A673 (cell line): Measurements from ENCODE around the gene SLC6A6. TPM values are rescaled to one million over a fixed set of nuclear protein-coding genes. Genes with fewer than 3 reads are reported as not detected.

Source experiments
- BruUV-seq: library from RNA; stranded (reverse); fragments of 400-500 nt; replicated peaks from 2 replicates; lab custom pipeline; 2021; lab: Mats Ljungman, UMichigan
- CTCF ChIA-PET: fragments of 300-600 bp; sonication (Branson Sonifier 250); formaldehyde crosslinking; loops from one replicate; lab custom pipeline; 2022; ENCODE audit warnings: antibody characterized with exemption; lab: Charles Lee
- POLR2A ChIA-PET: fragments of 300-600 bp; sonication (Branson Sonifier 250); formaldehyde crosslinking; loops from one replicate; lab custom pipeline; 2022; ENCODE audit warnings: antibody characterized with exemption; ENCODE audit not compliant: low non-redundant PET; lab: Charles Lee
- DNase-seq: peaks from one replicate; pipeline ENCODE4 v3.0.0-alpha.2; 2015; ENCODE audit warnings: low spot score
- H3K27ac ChIP-seq: fragments of 200-600 bp; sonication (generic); 2 replicates; pipeline ENCODE4 v1.5.1; 2016; ENCODE audit warnings: mixed run types, low read depth, mild to moderate bottlenecking, mixed read lengths, antibody characterized with exemption, low read length; ENCODE audit not compliant: poor library complexity, severe bottlenecking
- H3K27me3 ChIP-seq: fragments of 200-600 bp; sonication (generic); replicated peaks from 2 replicates; pipeline ENCODE4 v1.6.1; 2017; ENCODE audit warnings: mixed run types, low read depth, mild to moderate bottlenecking, mixed read lengths, antibody characterized with exemption, low read length; ENCODE audit not compliant: insufficient read depth, poor library complexity
- H3K36me3 ChIP-seq: fragments of 200-600 bp; sonication (generic); 2 replicates; pipeline ENCODE4 v1.6.1; 2016; ENCODE audit warnings: mixed run types, mild to moderate bottlenecking, mixed read lengths, antibody characterized with exemption, low read length; ENCODE audit not compliant: insufficient read depth, poor library complexity, severe bottlenecking
- H3K4me1 ChIP-seq: fragments of 200-600 bp; sonication (generic); 2 replicates; pipeline ENCODE4 v1.6.1; 2017; ENCODE audit warnings: mixed run types, mild to moderate bottlenecking, mixed read lengths, antibody characterized with exemption, low read length; ENCODE audit not compliant: insufficient read depth, poor library complexity, severe bottlenecking
- H3K4me3 ChIP-seq: fragments of 200-600 bp; sonication (generic); 2 replicates; pipeline ENCODE4 v1.5.1; 2016; ENCODE audit warnings: low read depth, mixed run types, mild to moderate bottlenecking, mixed read lengths, low read length; ENCODE audit not compliant: poor library complexity, severe bottlenecking
- H3K9me3 ChIP-seq: fragments of 200-600 bp; sonication (generic); 2 replicates; pipeline ENCODE4 v1.6.1; 2016; ENCODE audit warnings: mixed run types, low read depth, mild to moderate bottlenecking, mixed read lengths, antibody characterized with exemption, low read length; ENCODE audit not compliant: poor library complexity, severe bottlenecking
- EZH2 ChIP-seq: fragments of 200-600 bp; sonication (generic); IDR thresholded peaks from 2 replicates; pipeline ENCODE4 v1.6.1; 2017; ENCODE audit warnings: borderline replicate concordance, low read depth, mild to moderate bottlenecking, mixed read lengths, antibody characterized with exemption, low read length; ENCODE audit not compliant: poor library complexity, severe bottlenecking
- intact Hi-C: fragments of 100-400 bp; cut with micrococcal nuclease; formaldehyde crosslinking; loops from one replicate; pipeline ENCODE4 v1.10.0; 2022; ENCODE audit not compliant: unreplicated experiment
- total RNA-seq: library from RNA; stranded (reverse); gene quantifications from 2 replicates; pipeline ENCODE4 v1.2.3, GENCODE V29; 2021
- TF ChIP-seq, protein P1 (sequence below): fragments of 300-800, 200-600 bp; sonication (generic); conservative IDR thresholded peaks from 2 replicates; pipeline ENCODE4 v1.5.1; 2017; ENCODE audit warnings: low read depth, mild to moderate bottlenecking, antibody characterized with exemption, low read length, moderate library complexity, mixed read lengths

SLC6A6 gene
- total RNA-seq, 1 experiment from 2014 or later, result 55.1 TPM

- BruUV-seq, result no TSS peak
- POLR2A ChIA-PET, result interaction anchor here (0.6 to 0.7 kb wide), 2 partner anchors 1017 to 1033 kb away, joined by 4 to 5 read pairs; no protein-coding TSS in a partner anchor
Observed at GRCh38 chr3:14438929-14439328, 36.5 kb downstream of the SLC6A6 start.

GRCh38 chr3:14439501-14440167 is 37.2 kb downstream of the SLC6A6 start:
- Histone ChIP-seq H3K27ac (peak overlapping the region; percentile 33), H3K9me3 (no peaks in the 10 kb centered on the region), H3K27me3 (no peaks in the 10 kb centered on the region), H3K4me3 (peak overlapping the region; percentile 16), H3K4me1 (peaks cover 53% of the 10 kb centered on the region), H3K36me3 (no peaks in the 10 kb centered on the region)
- peak; percentile 89 for DNase-seq
- ChIA-PET CTCF (no interaction called here), POLR2A (interaction anchor here (0.6 to 0.7 kb wide), 2 partner anchors 1018 to 1032 kb away, joined by 4 to 5 read pairs; no protein-coding TSS in a partner anchor)
- no TSS peak for BruUV-seq
- no peak for TF ChIP-seq EZH2
- TF ChIP-seq, protein P1, sequence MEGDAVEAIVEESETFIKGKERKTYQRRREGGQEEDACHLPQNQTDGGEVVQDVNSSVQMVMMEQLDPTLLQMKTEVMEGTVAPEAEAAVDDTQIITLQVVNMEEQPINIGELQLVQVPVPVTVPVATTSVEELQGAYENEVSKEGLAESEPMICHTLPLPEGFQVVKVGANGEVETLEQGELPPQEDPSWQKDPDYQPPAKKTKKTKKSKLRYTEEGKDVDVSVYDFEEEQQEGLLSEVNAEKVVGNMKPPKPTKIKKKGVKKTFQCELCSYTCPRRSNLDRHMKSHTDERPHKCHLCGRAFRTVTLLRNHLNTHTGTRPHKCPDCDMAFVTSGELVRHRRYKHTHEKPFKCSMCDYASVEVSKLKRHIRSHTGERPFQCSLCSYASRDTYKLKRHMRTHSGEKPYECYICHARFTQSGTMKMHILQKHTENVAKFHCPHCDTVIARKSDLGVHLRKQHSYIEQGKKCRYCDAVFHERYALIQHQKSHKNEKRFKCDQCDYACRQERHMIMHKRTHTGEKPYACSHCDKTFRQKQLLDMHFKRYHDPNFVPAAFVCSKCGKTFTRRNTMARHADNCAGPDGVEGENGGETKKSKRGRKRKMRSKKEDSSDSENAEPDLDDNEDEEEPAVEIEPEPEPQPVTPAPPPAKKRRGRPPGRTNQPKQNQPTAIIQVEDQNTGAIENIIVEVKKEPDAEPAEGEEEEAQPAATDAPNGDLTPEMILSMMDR, result no peak
- intact Hi-C loops, result no loop called here

More at GRCh38 chr3:14438929-14439328, 36.5 kb downstream of the SLC6A6 start:
- Histone ChIP-seq H3K9me3 (no peaks in the 10 kb centered on the region), H3K27me3 (no peaks in the 10 kb centered on the region), H3K4me3 (peak overlapping the region; percentile 16), H3K36me3 (no peaks in the 10 kb centered on the region), H3K4me1 (peaks cover 60% of the 10 kb centered on the region), H3K27ac (peak overlapping the region; percentile 33)
- DNase-seq, result no peak
- CTCF ChIA-PET, result no interaction called here
- TF ChIP-seq, protein P1, result no peak
- no peak for TF ChIP-seq EZH2
- intact Hi-C loops, result no loop called here

- BruUV-seq, result no TSS peak
- Histone ChIP-seq H3K4me3 (no peak overlapping the region), H3K36me3 (no peaks in the 10 kb centered on the region), H3K27ac (no peak overlapping the region), H3K9me3 (no peaks in the 10 kb centered on the region), H3K27me3 (no peaks in the 10 kb centered on the region), H3K4me1 (peaks cover 49% of the 10 kb centered on the region)
- POLR2A ChIA-PET, result no interaction called here
- no peak for DNase-seq
- intact Hi-C loops, result no loop called here
- CTCF ChIA-PET, result no interaction called here
- no peak for TF ChIP-seq EZH2
Observed at GRCh38 chr3:14440168-14440518, 37.7 kb downstream of the SLC6A6 start.
